Measurements from ENCODE around the gene CEMIP.

Gene CEMIP

GRCh38 chr15:80898040-80898439 is 118.9 kb downstream of the CEMIP start:
- DNase-seq = no peak

- no peak for DNase-seq
Observed at GRCh38 chr15:80902298-80902801, 123.2 kb downstream of the CEMIP start.

- no peak for DNase-seq
Observed at GRCh38 chr15:80904998-80905397, 125.8 kb downstream of the CEMIP start.

DNA sequence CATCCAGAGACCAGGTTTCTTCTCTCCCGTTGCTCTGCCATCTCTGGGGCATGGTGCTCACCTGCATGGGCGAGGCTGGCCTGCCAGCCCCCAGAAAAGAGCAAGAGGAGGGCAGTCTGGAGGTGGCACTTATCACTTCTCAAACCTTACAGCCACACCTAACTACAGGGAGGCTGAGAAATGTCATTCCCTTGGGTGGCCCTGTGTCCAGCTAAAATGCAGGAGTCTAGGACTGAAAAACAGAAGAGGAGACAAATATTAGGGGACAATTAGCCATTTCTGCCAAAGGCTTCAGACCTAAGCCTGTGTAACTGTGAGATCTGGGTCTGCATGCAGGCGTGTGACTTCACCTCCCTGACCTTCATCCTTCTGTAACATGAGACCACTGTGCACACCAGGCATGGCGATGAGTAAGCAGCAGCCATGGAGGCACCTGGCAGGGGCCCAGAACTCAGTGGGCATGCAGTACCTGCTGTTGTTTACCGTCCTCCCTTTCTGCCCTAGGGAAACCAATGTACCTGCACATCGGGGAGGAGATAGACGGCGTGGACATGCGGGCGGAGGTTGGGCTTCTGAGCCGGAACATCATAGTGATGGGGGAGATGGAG is 127.1 kb downstream of the CEMIP start:
- no peak for DNase-seq

DNA sequence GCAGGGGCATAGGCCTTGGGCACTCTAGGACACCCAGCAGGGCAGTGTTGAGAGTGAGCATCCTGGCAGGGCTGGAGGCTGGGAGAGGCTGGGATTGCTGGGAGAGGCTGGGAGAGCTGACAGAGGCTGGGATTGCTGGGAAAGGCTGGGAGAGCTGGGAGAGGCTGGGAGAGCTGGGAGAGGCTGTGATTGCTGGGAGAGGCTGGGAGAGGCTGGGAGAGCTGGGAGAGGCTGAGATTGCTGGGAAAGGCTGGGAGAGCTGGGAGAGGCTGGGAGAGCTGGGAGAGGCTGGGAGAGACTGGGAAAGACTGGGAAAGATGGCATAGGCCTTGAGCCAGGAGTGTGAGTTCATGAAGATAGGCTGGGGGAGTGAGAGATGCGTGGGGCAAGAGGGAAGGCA is 132.7 kb downstream of the CEMIP start:
- no peak for DNase-seq

DNA sequence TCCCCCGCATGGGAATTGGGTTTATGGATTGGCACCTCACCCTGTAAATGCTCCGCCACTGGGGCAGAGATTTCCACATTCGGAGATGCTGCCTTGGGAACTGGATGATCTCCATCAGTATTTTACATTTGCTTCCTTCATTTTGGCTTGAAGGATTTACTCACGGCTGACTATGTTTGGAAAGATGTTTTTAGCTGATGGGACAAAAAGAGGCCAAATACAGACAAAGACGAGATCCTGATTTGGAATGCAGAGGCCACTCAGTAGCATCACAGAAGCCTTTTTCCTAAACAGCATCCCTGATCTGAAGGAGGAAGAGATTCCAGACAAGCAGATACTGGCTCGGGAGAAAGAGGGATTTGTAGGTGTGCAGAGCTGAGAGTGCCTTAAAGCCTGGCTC is 133.5 kb downstream of the CEMIP start:
- no peak for DNase-seq

DNA sequence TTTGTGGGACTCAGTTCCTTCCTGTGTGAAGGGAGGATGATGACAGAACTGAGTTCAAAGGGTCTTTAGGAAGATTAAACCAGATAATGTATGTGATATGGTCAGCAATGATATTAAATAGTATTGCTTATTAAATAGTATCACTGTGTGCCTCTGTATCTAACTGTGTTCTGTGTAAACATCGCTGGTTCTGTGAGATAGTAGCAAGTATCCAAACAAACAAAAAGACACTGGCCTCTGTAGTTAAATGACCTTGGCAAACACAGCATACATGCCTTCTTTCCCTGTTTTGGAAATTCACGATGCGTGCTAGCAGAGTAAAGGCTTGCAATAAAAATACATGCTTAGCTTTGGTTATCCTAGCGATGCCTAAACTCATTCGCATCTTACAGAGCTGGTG is 134.4 kb downstream of the CEMIP start:
- DNase-seq = no peak

- DNase-seq = no peak
Observed at GRCh38 chr15:80915472-80915871, 136.3 kb downstream of the CEMIP start.

- no peak for DNase-seq
Observed at GRCh38 chr15:80916056-80916455, 136.9 kb downstream of the CEMIP start.

- DNase-seq = no peak
Observed at GRCh38 chr15:80918196-80918783, 139.1 kb downstream of the CEMIP start.

DNA sequence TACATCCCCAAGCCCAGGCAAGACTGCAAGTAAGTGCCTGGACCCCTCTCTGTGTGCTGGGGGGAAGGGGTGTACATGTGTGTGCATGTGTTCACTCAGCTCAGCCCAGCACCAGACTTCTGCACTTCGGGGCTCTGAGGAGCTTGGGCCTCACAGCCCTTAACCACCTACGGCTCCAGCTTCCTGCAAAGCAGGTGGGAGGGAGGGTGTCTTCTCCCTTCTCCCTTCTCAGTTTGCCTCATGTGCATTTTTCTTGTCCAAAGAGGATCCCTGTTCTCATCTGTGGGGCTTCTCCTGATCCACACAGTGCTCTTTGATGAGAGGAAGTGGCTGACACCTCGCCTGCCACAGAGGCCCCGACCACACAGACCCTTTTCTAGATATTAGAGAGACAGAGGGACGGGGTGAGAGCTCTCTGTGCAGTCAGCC is 141.1 kb downstream of the CEMIP start:
- DNase-seq = no peak

DNA sequence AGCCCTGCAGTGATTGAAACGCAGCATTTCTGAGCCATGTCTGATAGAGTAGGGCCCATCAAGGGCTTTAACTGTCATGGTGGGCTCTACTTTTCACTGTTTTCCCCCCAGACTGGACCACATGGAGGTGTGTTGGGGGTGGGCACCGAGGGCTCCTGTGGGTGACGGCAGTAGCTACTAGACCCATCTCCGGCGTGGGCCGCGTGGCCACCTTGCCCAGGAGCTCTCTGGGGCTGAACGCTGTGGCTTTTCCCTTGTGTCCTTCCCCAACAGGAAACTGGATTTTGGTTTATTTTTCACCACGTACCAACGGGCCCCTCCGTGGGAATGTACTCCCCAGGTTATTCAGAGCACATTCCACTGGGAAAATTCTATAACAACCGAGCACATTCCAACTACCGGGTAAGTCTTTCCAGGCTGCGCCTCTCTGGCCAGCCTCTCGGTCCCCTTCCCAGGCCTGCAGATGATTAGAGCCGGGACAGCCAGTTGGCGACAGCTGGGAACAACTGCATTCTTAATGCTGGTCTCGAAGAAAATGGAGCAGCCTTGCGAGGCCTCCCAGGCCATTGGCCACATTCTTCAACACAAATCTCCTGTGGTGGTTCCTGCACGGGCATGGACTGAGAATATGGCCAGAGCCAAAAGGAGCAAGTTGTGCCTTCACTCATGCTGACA is 142.7 kb downstream of the CEMIP start:
- DNase-seq = no peak

GRCh38 chr15:80923668-80924067 is 144.5 kb downstream of the CEMIP start:
- no peak for DNase-seq

DNA sequence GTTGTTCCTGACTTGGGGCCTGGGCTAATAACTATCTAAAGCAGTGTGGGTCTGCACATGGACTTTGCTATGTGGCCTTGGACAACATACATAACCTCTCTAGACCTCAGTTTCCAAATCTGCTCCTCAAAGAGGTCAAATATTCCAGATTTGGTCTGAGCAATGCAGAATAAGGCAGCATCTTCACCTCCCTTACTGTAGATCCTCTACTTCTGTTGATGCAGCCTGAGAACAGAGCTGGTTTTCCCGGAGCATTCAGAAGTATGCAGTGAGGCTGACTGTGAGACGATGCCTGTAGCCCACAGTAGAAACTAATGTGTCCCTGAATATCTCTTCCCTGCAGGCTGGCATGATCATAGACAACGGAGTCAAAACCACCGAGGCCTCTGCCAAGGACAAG is 145.1 kb downstream of the CEMIP start:
- DNase-seq = no peak

DNA sequence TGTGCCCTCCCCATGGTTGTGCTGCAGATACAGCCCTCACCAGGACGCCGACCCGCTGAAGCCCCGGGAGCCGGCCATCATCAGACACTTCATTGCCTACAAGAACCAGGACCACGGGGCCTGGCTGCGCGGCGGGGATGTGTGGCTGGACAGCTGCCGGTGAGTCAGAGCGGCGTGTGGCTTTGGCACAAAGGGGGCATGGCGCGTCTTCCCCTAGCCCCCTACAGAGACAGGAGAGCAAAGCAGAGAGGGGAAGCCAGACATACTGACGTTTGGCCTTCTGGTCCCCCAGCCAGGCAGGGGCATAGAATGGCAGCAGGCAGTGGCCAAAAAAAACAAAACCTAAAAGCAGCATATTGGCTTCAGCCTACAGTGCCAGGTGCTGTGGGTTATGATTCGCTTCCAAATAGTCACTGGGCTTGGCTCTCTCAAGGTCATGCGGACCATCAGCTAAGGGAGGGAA is 146.5 kb downstream of the CEMIP start:
- DNase-seq = no peak

- DNase-seq = no peak
Observed at GRCh38 chr15:80926126-80926525, 147.0 kb downstream of the CEMIP start.

- DNase-seq = no peak
Observed at GRCh38 chr15:80929225-80929624, 150.1 kb downstream of the CEMIP start.

DNA sequence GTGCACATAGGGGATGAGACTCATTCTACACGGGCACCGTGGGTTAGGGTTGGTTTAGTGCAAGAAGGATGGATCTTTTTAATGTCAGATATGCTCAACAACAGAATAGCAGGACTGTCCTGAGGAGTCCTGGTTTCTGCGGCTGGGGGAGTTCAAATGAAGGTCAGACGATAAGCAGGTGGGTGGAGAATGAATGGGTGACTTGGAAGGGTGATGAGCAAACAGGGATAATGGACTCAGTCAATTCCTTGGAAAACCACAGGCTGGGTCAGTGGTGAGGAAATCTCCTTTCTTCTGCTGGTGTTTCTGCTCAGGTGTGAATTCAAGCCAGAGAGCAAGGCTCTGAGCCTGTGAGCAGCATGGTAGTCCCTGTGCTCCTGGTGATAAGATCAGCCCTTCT is 150.5 kb downstream of the CEMIP start:
- no peak for DNase-seq

- DNase-seq = no peak
Observed at GRCh38 chr15:80931191-80931590, 152.0 kb downstream of the CEMIP start.

- no peak for DNase-seq
Observed at GRCh38 chr15:80931721-80932512, 152.7 kb downstream of the CEMIP start.

GRCh38 chr15:80932513-80932815 is 153.3 kb downstream of the CEMIP start:
- DNase-seq = no peak

- no peak for DNase-seq
Observed at GRCh38 chr15:80932989-80933388, 153.8 kb downstream of the CEMIP start.

DNA sequence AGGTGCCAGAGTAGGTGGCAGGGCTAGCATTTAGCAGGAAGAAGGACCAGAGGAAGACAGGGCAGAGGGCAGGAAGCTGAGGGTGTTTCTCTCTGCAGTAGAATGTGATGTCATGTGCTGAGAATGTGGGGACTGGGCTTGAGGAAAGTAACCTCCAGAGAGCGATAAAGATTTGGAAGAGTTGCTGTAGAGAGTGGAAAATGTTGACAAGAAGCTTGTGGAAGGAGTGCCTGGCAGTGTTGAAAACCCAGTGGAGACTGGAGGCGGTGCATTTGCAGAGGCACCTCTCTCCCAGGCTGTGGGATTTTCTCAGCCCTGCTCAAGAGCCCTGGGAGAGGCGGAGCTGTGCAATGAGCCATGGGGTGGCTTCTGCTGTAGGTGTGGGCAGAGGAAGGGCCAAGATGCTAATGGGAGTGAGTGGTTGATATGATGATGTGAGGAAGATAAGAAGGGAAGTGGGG is 155.6 kb downstream of the CEMIP start:
- no peak for DNase-seq

Measured in T-helper 9 cell (primary cell).